Progenitor cell of endocrine pancreas (in vitro differentiated cells): ENCODE measurements around the gene PACS2. TPM values are rescaled to one million over a fixed set of nuclear protein-coding genes. Genes with fewer than 3 reads are reported as not detected.

Experiments used
- DNase-seq: peaks from one replicate; pipeline ENCODE4 v3.0.0; 2021; ENCODE audit warnings: low spot score; ENCODE audit not compliant: unreplicated experiment
- H3K27ac Mint-ChIP-seq: 2 replicates; pipeline ENCODE4 v1.8.0; 2021; ENCODE audit warnings: mild to moderate bottlenecking, moderate library complexity, mixed read lengths
- H3K27me3 Mint-ChIP-seq: 2 replicates; pipeline ENCODE4 v1.8.0; 2021; ENCODE audit warnings: mixed read lengths
- H3K36me3 Mint-ChIP-seq: 2 replicates; pipeline ENCODE4 v1.8.0; 2022; ENCODE audit warnings: mixed read lengths; ENCODE audit not compliant: insufficient read depth
- H3K4me1 Mint-ChIP-seq: 2 replicates; pipeline ENCODE4 v1.8.0; 2021; ENCODE audit warnings: low read depth, mixed read lengths
- H3K4me3 Mint-ChIP-seq: 2 replicates; pipeline ENCODE4 v1.8.0; 2021; ENCODE audit warnings: low read depth, mild to moderate bottlenecking, moderate library complexity, mixed read lengths
- H3K9me3 Mint-ChIP-seq: 2 replicates; pipeline ENCODE4 v1.8.0; 2021; ENCODE audit warnings: low read depth, mixed read lengths
- total RNA-seq: library from RNA; stranded (reverse); gene quantifications from 2 replicates; pipeline ENCODE4 v1.2.1, GENCODE V29; 2021
- TF ChIP-seq, protein P1 (sequence below): fragments of 200-600 bp; sonication (generic); IDR thresholded peaks from one replicate; pipeline ENCODE4 v1.5.0; 2021; ENCODE audit warnings: antibody characterized with exemption, mild to moderate bottlenecking; ENCODE audit not compliant: unreplicated experiment

PACS2 gene
- total RNA-seq, 1 donor from 2014 or later = 193 TPM

GRCh38 chr14:105446971-105447370 lies 132.4 kb downstream of the PACS2 start:
- H3K27ac Mint-ChIP-seq = no peak overlapping the region

More at GRCh38 chr14:105446971-105447370, 132.4 kb downstream of the PACS2 start:
- Mint-ChIP-seq H3K9me3 (no peaks in the 10 kb centered on the region), H3K27me3 (no peaks in the 10 kb centered on the region), H3K36me3 (peaks cover 5% of the 10 kb centered on the region), H3K4me3 (no peak overlapping the region), H3K4me1 (no peaks in the 10 kb centered on the region)
- TF ChIP-seq, protein P1, sequence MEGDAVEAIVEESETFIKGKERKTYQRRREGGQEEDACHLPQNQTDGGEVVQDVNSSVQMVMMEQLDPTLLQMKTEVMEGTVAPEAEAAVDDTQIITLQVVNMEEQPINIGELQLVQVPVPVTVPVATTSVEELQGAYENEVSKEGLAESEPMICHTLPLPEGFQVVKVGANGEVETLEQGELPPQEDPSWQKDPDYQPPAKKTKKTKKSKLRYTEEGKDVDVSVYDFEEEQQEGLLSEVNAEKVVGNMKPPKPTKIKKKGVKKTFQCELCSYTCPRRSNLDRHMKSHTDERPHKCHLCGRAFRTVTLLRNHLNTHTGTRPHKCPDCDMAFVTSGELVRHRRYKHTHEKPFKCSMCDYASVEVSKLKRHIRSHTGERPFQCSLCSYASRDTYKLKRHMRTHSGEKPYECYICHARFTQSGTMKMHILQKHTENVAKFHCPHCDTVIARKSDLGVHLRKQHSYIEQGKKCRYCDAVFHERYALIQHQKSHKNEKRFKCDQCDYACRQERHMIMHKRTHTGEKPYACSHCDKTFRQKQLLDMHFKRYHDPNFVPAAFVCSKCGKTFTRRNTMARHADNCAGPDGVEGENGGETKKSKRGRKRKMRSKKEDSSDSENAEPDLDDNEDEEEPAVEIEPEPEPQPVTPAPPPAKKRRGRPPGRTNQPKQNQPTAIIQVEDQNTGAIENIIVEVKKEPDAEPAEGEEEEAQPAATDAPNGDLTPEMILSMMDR = no peak
- no peak for DNase-seq

Other genes starting within 250 kb of the PACS2 start
- 0.57 and 0.69 TPM in 2 replicates for gene GPR132, start 249.3 kb upstream of the PACS2 start, total RNA-seq
- 3.8 and 8.5 TPM in 2 replicates for gene JAG2, start 146.0 kb upstream of the PACS2 start, total RNA-seq
- gene NUDT14, start 133.4 kb upstream of the PACS2 start, total RNA-seq = 66.6 and 68.5 TPM in 2 replicates
- gene BTBD6, start 66.2 kb upstream of the PACS2 start, total RNA-seq = 31.6 and 31.9 TPM in 2 replicates
- gene BRF1, start 13.7 kb upstream of the PACS2 start, total RNA-seq = 49.3 and 49.9 TPM in 2 replicates
- gene TEX22, start 83.8 kb downstream of the PACS2 start, total RNA-seq = 2.4 and 3.5 TPM in 2 replicates
- gene MTA1, start 105.1 kb downstream of the PACS2 start, total RNA-seq = 227 and 238 TPM in 2 replicates
- 17.0 and 19.6 TPM in 2 replicates for gene CRIP2, start 160.1 kb downstream of the PACS2 start, total RNA-seq
- 5.1 TPM in 2 replicates for gene CRIP1, start 172.1 kb downstream of the PACS2 start, total RNA-seq
- gene TEDC1, start 176.5 kb downstream of the PACS2 start, total RNA-seq = 20.5 and 20.8 TPM in 2 replicates
- 3.9 and 4.5 TPM in 2 replicates for gene TMEM121, start 211.8 kb downstream of the PACS2 start, total RNA-seq